IMR-90 (cell line): ENCODE data around the gene REEP2. TPM values are rescaled to one million over a fixed set of nuclear protein-coding genes. Genes with fewer than 3 reads are reported as not detected.

Source experiments
- ATAC-seq: fragments of 200-7000 bp; cut with Tn5 transposase; 2 replicates; pipeline ENCODE4 v1.9.1; 2020; ENCODE audit warnings: low read depth, mild to moderate bottlenecking, moderate library complexity
- BruUV-seq: library from RNA; stranded (reverse); fragments of 400-500 nt; replicated peaks from 2 replicates; lab custom pipeline; 2021; lab: Mats Ljungman, UMichigan
- CTCF ChIA-PET: fragments of 300-600 bp; formaldehyde crosslinking; extraction: SDS; loops from one replicate; lab custom pipeline; 2021; ENCODE audit warnings: antibody characterized with exemption; lab: Yijun Ruan, JAX
- POLR2A ChIA-PET: fragments of 300-600 bp; sonication (Branson Sonifier 250); formaldehyde crosslinking; loops from one replicate; lab custom pipeline; 2022; ENCODE audit warnings: antibody characterized with exemption; ENCODE audit not compliant: unreplicated experiment; lab: Charles Lee
- DNase-seq: peaks from one replicate; pipeline ENCODE4 v3.0.0; 2013
- H2AFZ ChIP-seq: replicated peaks from 2 replicates; pipeline ENCODE3; 2013; ENCODE audit warnings: low read length, mild to moderate bottlenecking; ENCODE audit not compliant: poor library complexity
- H2AK5ac ChIP-seq: 2 replicates; pipeline ENCODE4 v1.6.1; 2013; ENCODE audit warnings: low read depth, low read length, inconsistent platforms
- H2AK9ac ChIP-seq: replicated peaks from 2 replicates; pipeline ENCODE3; 2013; ENCODE audit warnings: mild to moderate bottlenecking, low read depth, low read length, moderate library complexity; ENCODE audit not compliant: poor library complexity
- H2BK120ac ChIP-seq: 2 replicates; pipeline ENCODE4 v1.6.1; 2013; ENCODE audit warnings: low read depth, low read length, inconsistent platforms
- H2BK15ac ChIP-seq: 3 replicates; pipeline ENCODE4 v1.6.1; 2013; ENCODE audit warnings: low read depth, low read length, inconsistent platforms
- H2BK20ac ChIP-seq: 2 replicates; pipeline ENCODE4 v1.6.1; 2013; ENCODE audit warnings: low read depth, mild to moderate bottlenecking, inconsistent platforms, low read length, moderate library complexity
- H2BK5ac ChIP-seq: 2 replicates; pipeline ENCODE4 v1.6.1; 2013; ENCODE audit warnings: mild to moderate bottlenecking, low read depth, low read length, inconsistent platforms; ENCODE audit not compliant: poor library complexity, severe bottlenecking
- H3K14ac ChIP-seq: replicated peaks from 2 replicates; pipeline ENCODE4 v1.6.1; 2013; ENCODE audit warnings: low read depth, low read length, inconsistent platforms
- H3K18ac ChIP-seq: 2 replicates; pipeline ENCODE4 v1.6.1; 2013; ENCODE audit warnings: low read depth, low read length, control low read depth
- H3K23ac ChIP-seq: 2 replicates; pipeline ENCODE4 v1.6.1; 2013; ENCODE audit warnings: low read depth, low read length, inconsistent platforms
- H3K27ac ChIP-seq: 2 replicates; pipeline ENCODE4 v1.5.1; 2013; ENCODE audit warnings: mild to moderate bottlenecking, control low read depth, low read length; ENCODE audit not compliant: insufficient read depth
- H3K27me3 ChIP-seq: 2 replicates; pipeline ENCODE4 v1.6.1; 2013; ENCODE audit warnings: low read length; ENCODE audit not compliant: control insufficient read depth, insufficient read depth
- H3K36me3 ChIP-seq: 2 replicates; pipeline ENCODE4 v1.6.1; 2013; ENCODE audit warnings: low read length, mixed read lengths; ENCODE audit not compliant: control insufficient read depth, insufficient read depth
- H3K4ac ChIP-seq: 2 replicates; pipeline ENCODE4 v1.6.1; 2013; ENCODE audit warnings: low read depth, low read length, inconsistent platforms
- H3K4me1 ChIP-seq: 2 replicates; pipeline ENCODE4 v1.6.1; 2013; ENCODE audit warnings: low read length, mixed read lengths; ENCODE audit not compliant: control insufficient read depth, insufficient read depth
- H3K4me2 ChIP-seq: 2 replicates; pipeline ENCODE4 v1.6.1; 2013; ENCODE audit warnings: low read depth, mild to moderate bottlenecking, control low read depth, low read length, moderate library complexity
- H3K4me3 ChIP-seq: 2 replicates; pipeline ENCODE4 v1.5.1; 2013; ENCODE audit warnings: low read depth, mild to moderate bottlenecking, control low read depth, low read length, moderate library complexity; ENCODE audit not compliant: insufficient read depth
- H3K56ac ChIP-seq: 2 replicates; pipeline ENCODE4 v1.6.1; 2013; ENCODE audit warnings: low read length, inconsistent platforms; ENCODE audit not compliant: insufficient read depth; ENCODE audit errors: extremely low read depth
- H3K79me1 ChIP-seq, 2 experiments: 2 replicates each; pipeline ENCODE4 v1.6.1; 2013; ENCODE audit warnings: low read length in 2 of 2, inconsistent platforms in 1 of 2, low read depth in 1 of 2
- H3K9ac ChIP-seq: 2 replicates; pipeline ENCODE4 v1.6.1; 2013; ENCODE audit warnings: low read depth, low read length, control low read depth
- H3K9me1 ChIP-seq: 2 replicates; pipeline ENCODE4 v1.6.1; 2013; ENCODE audit warnings: low read length, inconsistent platforms; ENCODE audit not compliant: insufficient read depth
- H3K9me3 ChIP-seq: 2 replicates; pipeline ENCODE4 v1.6.1; 2013; ENCODE audit warnings: low read length; ENCODE audit not compliant: control insufficient read depth, insufficient read depth
- H4K20me1 ChIP-seq: 2 replicates; pipeline ENCODE4 v1.6.1; 2013; ENCODE audit warnings: low read length, inconsistent platforms; ENCODE audit not compliant: insufficient read depth
- H4K5ac ChIP-seq: 2 replicates; pipeline ENCODE4 v1.6.1; 2013; ENCODE audit warnings: mild to moderate bottlenecking, low read depth, low read length, control low read depth
- H4K8ac ChIP-seq, 2 experiments: 2 replicates each; pipeline ENCODE4 v1.6.1; 2013; ENCODE audit warnings: low read depth in 2 of 2, low read length in 2 of 2, control low read depth in 1 of 2, inconsistent platforms in 1 of 2
- H4K91ac ChIP-seq: 2 replicates; pipeline ENCODE4 v1.6.1; 2013; ENCODE audit warnings: low read depth, low read length, inconsistent platforms; ENCODE audit not compliant: insufficient read depth
- CHD1 ChIP-seq: IDR thresholded peaks from 2 replicates; pipeline ENCODE4 v1.6.1; 2012; ENCODE audit warnings: low read depth, low read length, improper control_type of control experiment
- FOS ChIP-seq: fragments of 150-350 bp; IDR thresholded peaks from 2 replicates; pipeline ENCODE4 v1.6.1; 2016; ENCODE audit warnings: low read depth, low read length
- MAZ ChIP-seq: IDR thresholded peaks from 2 replicates; pipeline ENCODE4 v1.6.1; 2012; ENCODE audit warnings: low read depth, mild to moderate bottlenecking, low read length, improper control_type of control experiment, moderate library complexity, borderline replicate concordance
- NFE2L2 ChIP-seq: fragments of 150-350 bp; IDR thresholded peaks from 2 replicates; pipeline ENCODE4 v1.6.1; 2016; ENCODE audit warnings: low read depth, mild to moderate bottlenecking, low read length
- POLR2A ChIP-seq: IDR thresholded peaks from 2 replicates; pipeline ENCODE4 v1.6.1; 2012; ENCODE audit warnings: mild to moderate bottlenecking, low read depth, low read length
- RAD21 ChIP-seq: IDR thresholded peaks from 2 replicates; pipeline ENCODE4 v1.6.1; 2012; ENCODE audit warnings: low read length, improper control_type of control experiment
- RCOR1 ChIP-seq: IDR thresholded peaks from 2 replicates; pipeline ENCODE4 v1.6.1; 2012; ENCODE audit warnings: mild to moderate bottlenecking, low read length, improper control_type of control experiment; ENCODE audit not compliant: insufficient replicate concordance
- WGBS, 2 experiments: methylation state at CpG; one replicate each; pipeline versions ENCODE4 v1.1.5 to v1.1.7; 2013; ENCODE audit warnings: missing lambda C conversion rate in 2 of 2; ENCODE audit not compliant: insufficient read length in 1 of 2; ENCODE audit errors: extremely low coverage in 2 of 2; 5-methylcytosine and 5-hydroxymethylcytosine counted together
- dilution Hi-C: fragments of 300-500 bp; cut with HindIII; formaldehyde crosslinking; loops from one replicate; pipeline ENCODE4 v1.14.3; 2018; ENCODE audit warnings: low sequenced_read_pairs; ENCODE audit not compliant: unreplicated experiment
- in situ Hi-C: fragments of 300-500 bp; cut with MboI; formaldehyde crosslinking; loops from 3 replicates; pipeline ENCODE4 v1.14.3; 2019; ENCODE audit warnings: low sequenced_read_pairs, inconsistent platforms, mixed read lengths
- intact Hi-C: fragments of 100-400 bp; cut with micrococcal nuclease; formaldehyde crosslinking; loops from 2 replicates; pipeline ENCODE4 v1.10.0; 2022
- polyA plus RNA-seq, 3 experiments: library from polyadenylated mRNA; depleted of rRNA; stranded (reverse); fragments of >200 nt; gene quantifications; 2 replicates each; pipeline ENCODE4 v1.2.3, GENCODE V29; 2012; ENCODE audit warnings: low replicate concordance in 1 of 3
- total RNA-seq: library from RNA; depleted of rRNA; stranded (reverse); fragments of >200 nt; gene quantifications from 2 replicates; pipeline ENCODE4 v1.2.3, GENCODE V29; 2012
- TF ChIP-seq, protein P1 (sequence below): fragments of 150-350 bp; IDR thresholded peaks from 2 replicates; pipeline ENCODE4 v1.6.1; 2016; ENCODE audit warnings: low read depth, mild to moderate bottlenecking, low read length, moderate library complexity, borderline replicate concordance

The REEP2 gene
- total and polyA plus RNA-seq, 2 of the 4 experiments (the other 2 are of a cell fraction): 12.4 to 17.0 TPM

DNA sequence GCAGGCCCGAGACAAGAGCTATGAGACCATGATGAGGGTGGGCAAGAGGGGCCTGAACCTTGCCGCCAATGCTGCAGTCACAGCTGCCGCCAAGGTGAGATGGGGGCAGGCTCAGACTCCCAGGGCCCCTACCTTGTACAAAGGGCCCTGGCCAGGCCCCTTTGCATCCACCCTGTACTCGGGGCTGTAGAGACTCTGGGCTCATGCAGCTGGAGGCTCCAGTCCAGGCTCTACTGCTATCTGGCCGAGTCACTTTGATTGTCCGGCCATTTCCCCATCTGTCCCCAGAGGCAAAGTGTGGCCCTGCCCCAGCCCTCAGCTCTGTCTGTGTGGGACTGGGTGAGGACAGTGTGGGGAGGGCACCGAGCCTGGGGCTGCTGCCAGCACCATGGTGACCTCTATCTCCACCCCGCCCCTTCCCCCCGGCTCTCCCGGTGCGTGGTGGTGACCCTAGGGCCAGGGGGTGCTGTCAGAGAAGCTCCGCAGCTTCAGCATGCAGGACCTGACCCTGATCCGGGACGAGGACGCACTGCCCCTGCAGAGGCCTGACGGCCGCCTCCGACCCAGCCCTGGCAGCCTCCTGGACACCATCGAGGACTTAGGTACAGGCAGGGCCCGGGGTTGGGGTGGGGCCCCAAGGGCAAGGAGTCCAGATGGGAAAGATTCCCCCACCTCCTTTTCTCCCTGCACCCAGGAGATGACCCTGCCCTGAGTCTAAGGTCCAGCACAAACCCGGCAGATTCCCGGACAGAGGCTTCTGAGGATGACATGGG, 6.1 kb downstream of the REEP2 start:
- DNase-seq: no peak
- BruUV-seq: no TSS peak
- Histone ChIP-seq H4K8ac (no peak overlapping the region), H3K27ac (no peak overlapping the region), H2BK120ac (no peak overlapping the region), H3K79me1 (peaks cover 0 to under 1% of the 10 kb centered on the region in 2 experiments; a peak in 2 of 4 replicates), H2AK5ac (no peak overlapping the region), H4K5ac (no peak overlapping the region), H3K27me3 (no peaks in the 10 kb centered on the region), H3K4me2 (no peak overlapping the region), H2BK20ac (no peak overlapping the region), H3K56ac (no peak overlapping the region), H2BK15ac (no peak overlapping the region), H2AK9ac (no peak overlapping the region), H4K91ac (no peak overlapping the region), H2BK5ac (no peak overlapping the region), H3K4me1 (peaks cover 2% of the 10 kb centered on the region; the same call in 1 of the 2 replicates), H3K9me3 (no peaks in the 10 kb centered on the region), H4K20me1 (no peaks in the 10 kb centered on the region), H3K9me1 (peaks cover 7% of the 10 kb centered on the region; the same call in 1 of the 2 replicates), H3K23ac (no peak overlapping the region), H3K18ac (no peak overlapping the region), H3K14ac (no peak overlapping the region), H3K9ac (no peak overlapping the region), H3K4ac (no peak overlapping the region), H3K4me3 (no peak overlapping the region), H2AFZ (no peak overlapping the region), H3K36me3 (no peaks in the 10 kb centered on the region)
- in situ Hi-C loops (no loop called here), dilution Hi-C loops (no loop called here), intact Hi-C loops (no loop called here)
- 90% methylated on average over 8 of the region's 22 CpGs; no CpG with 5 or more reads in 1 of the 2 experiments for WGBS, 2 experiments
- ChIA-PET CTCF (interaction anchor here (1.3 kb wide), 1 partner anchor 59 kb away, joined by 3 read pairs; no protein-coding TSS in a partner anchor), POLR2A (no interaction called here)
- TF ChIP-seq, protein P1, sequence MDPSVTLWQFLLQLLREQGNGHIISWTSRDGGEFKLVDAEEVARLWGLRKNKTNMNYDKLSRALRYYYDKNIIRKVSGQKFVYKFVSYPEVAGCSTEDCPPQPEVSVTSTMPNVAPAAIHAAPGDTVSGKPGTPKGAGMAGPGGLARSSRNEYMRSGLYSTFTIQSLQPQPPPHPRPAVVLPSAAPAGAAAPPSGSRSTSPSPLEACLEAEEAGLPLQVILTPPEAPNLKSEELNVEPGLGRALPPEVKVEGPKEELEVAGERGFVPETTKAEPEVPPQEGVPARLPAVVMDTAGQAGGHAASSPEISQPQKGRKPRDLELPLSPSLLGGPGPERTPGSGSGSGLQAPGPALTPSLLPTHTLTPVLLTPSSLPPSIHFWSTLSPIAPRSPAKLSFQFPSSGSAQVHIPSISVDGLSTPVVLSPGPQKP: no peak
- TF ChIP-seq RAD21: no peak
- no peak for TF ChIP-seq POLR2A
- TF ChIP-seq MAZ: no peak
- TF ChIP-seq FOS: no peak
- no peak for TF ChIP-seq CHD1
- no peak for TF ChIP-seq NFE2L2
- TF ChIP-seq RCOR1: no peak
- ATAC-seq: no peak
